ENCODE results near the gene ACOT11.

The ACOT11 gene

DNA sequence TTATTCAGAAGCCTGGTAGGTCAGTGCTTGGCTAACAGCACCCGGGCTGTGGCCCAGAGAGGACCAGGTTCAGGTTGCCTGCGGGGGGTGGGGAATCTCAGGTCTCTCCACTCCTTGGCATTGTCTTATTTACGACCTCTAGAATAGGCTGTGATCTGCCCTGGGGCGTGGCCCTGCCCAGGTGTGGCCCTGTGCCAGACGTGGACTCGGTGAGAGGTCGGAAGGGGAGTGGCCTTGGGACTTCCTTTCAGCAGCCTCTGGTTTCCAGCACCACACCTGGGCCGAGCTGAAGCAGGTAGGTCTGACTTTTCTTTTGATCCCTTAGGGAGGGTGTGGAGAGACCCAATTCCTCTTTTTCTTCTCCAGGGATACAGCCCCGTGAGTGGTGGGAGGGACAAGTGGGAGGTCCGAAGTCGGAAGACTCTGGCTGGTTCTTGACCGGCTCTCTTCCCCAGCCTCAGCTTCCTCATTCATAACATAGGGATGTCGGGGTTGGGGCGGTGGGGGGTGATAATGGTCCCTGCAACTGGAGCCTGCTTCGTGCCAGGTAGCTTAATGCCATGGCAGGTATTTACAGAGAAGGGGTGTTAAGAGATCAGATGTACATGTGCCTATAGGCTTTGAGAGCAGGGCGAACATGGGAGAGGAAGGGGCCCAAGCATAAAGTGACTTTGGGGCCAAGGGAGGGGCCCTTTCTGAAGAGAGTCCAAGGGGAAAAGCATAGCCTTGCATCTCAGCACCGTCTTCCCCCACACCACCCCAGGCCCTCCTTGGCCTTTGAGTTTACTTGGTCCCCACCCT, 16.5 kb downstream of the ACOT11 start:
- no peak for DNase-seq (ENCODE audit: low read depth)

DNA sequence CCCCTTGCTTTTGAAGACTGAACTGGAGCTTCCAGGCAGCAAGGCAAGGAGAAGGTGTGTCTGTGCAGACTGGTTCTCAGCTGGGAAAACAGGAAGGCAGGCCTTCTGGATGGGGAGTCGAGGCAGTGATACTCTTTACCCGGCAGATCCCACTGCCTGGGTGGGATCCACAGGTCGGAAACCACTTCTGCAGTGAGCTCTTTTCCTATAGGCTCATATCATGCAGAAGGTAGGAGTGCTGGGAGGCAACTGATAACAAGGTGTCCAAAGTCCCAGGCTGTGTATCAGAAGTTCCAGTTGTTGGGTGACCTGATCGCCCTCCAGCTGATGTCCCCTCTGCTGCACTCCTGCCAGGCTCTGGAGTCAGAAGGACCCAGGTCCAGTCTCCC, 17.1 kb downstream of the ACOT11 start:
- no peak for DNase-seq (ENCODE audit: low read depth)

DNA sequence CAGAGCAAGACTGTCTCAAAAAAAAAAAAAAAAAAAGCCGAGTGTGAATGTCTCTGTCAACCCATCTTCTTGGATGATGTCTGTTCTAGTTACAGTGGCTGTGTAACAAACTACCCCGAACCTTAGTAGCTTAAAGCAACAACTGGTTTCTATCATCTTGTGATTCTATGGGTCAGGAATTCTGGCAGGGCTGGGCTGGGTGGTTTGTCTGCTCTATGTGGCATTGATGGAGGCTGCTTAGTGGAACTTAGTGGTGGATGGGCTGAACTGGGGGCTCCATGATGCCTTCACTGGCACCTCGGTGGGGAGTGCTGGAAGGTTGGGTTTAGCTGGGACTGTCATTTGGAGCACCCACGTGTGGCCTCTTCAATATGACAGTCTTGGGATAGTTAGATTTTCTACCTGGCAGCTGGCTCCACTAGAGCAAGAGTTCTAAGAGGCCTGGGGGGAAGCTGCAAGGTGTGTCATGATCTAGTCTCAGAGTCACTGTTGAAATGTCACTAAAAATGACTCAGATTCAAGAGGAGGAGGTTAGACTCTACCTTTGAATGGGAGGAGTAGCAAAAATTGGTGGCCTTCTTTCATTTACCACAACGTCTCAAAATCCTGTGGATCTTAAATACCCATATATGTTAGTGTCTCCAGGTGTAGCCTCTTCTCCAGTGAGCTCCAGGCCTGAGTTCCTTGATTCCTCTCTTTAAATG, 18.6 kb downstream of the ACOT11 start:
- DNase-seq (ENCODE audit: low read depth) = no peak

DNA sequence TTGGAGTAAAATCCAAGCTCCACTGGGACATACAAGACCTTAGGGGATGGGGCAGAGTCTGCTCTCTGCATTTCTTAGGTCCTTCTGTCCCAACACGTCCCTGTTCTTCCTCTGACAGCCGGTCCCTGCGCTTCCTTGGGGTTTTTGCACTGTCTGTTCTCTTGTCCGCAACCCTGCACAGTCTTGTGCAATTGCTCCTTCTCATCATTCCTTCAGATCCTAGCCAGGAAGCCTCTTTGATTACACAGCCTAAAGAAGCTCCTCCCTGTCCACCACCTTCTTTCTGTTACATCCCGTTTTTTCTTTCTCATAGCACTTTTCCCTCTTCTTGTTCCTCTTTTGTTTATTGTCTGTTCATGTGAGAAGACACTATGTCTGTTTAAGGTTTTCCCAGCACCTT, 19.9 kb downstream of the ACOT11 start:
- DNase-seq (ENCODE audit: low read depth) = no peak

DNA sequence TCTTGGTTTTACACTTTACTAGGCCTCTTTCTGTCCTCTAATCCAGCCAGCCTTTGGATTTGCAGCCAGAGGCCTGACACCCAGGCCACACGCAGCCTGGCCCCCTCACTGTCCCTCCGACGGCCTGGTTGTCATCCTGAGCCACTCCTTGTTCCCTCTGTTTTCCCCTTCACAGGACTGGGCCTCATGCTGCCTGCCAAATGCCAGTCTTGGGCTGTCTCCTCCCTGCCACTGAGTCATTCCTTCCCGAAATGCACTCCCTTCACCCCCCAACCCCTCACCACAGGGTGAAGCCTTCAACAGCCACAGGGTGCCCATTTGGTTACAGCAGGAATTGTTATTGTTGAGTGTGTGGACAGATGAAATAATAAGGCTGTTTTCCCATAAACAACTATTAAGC, 21.3 kb downstream of the ACOT11 start:
- no peak for DNase-seq (ENCODE audit: low read depth)

DNA sequence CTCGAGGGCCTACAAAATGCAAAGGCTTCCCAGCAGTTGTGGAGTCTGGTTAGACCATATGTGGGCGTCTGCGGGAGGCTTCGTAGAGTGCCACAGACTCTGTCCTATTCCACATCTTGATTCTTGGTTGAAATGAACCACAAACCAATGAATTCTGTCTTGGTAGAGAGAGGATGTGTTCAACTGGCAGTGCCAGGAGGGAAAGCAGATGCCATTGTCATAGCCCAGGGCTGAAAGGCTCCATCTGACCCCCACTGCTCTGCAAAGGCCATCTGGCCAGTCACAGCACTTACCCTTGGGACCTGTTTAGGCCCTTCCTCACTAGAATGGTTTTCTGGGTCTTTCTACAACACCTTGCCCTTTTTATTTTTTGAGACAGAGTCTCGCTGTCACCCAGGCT, 22.1 kb downstream of the ACOT11 start:
- no peak for DNase-seq (ENCODE audit: low read depth)

DNA sequence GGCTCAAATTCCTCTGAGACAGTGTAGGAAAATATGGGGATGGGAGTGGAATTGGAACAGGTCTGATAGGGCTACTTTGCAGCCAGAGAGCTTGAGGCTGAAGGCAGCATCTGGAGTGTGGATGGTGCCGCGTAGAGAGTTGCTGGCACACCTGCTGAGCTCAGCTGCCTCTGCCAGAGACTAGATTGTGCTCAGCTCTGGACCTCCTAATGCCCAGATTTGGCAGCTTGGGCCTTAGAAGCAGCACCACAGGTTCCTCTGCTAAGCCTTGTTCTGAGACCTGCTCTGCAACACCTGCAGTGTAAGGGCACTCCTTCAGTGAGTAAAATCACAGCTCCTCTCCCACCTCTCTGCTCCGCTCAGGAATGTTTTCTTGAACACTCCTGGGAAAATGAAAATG, 23.3 kb downstream of the ACOT11 start:
- no peak for DNase-seq (ENCODE audit: low read depth)

DNA sequence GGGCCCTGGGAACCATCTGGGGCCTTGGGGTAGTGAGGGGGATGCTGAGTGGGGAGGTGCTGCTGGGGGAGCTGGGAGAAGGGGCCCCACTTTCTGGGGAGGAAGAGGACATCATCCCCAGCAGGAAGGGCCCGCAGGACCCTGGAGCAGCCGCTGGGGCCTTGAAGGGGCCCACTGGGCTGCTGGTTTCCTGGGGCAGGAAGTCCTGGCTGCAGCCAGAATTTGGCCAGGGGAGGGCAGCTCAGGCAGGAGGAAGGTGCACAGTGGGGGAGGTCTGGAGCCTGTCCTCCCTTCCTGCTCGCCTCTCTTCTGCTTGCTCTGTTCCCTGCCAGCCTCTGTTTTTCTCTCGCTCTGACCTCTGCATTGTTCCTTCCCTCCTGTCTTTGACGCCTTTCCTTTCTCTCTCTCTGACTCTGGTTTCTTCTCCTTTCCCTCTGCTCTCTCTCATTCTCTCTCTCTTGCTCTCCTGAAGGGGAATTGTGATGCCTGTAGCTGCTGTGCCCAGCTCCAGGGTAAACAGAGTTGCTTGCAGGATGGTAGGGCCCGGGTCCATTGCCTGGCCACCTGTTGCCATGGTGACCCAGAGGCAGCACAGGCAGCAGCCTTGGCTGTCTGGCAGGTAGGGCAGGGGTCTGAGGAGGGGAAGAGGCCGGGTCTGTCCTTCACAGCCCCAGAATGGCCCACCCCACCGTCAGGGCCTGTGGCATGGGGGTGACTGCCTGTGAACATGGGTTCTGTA, 23.9 kb downstream of the ACOT11 start:
- DNase-seq (ENCODE audit: low read depth) = no peak

DNA sequence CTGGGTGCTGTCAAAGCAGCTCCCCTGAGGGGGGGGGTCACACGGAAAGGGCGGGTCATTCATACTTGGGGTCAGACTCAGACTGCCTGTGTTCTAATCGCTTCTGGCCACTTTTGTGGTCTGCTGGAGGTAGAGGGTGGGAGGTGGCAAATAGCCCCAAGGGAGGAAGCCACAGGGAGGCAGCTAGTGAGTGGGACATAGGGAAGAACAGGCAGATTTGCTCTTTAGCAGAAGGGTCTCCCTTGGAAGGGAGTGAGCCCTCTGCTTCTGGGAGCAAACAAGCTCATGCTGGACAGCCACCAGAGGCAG, 24.5 kb downstream of the ACOT11 start:
- DNase-seq (ENCODE audit: low read depth) = no peak

DNA sequence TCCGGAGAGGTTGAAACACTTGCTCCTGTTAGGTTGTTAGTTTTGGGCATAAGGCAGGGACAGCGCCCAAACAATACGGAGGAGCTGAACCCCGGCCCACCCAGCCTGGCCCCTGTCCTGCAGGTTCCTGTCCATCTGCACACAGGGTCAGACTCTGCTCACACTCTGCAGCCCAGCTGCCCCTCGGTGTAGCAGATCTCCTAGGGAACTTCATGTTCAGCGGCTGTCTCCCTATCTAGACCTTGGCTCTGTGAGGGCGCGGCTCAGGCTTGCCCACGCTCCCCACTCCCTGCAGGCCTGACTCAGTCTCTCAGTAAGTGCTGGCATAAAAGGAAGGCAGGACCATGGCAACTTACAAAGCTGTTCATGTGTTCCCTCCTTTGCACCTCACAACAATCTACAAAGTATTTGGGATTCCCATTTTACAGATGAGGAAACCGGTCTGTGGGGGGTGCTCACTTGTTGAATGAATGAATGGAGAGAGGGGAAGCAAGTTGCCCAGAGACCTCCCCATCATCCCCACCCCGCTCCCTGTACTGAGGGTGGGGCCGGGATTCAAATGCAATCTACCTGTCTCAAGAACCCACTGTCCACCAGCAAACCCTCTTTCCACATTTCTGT, 26.2 kb downstream of the ACOT11 start:
- DNase-seq (ENCODE audit: low read depth) = no peak

DNA sequence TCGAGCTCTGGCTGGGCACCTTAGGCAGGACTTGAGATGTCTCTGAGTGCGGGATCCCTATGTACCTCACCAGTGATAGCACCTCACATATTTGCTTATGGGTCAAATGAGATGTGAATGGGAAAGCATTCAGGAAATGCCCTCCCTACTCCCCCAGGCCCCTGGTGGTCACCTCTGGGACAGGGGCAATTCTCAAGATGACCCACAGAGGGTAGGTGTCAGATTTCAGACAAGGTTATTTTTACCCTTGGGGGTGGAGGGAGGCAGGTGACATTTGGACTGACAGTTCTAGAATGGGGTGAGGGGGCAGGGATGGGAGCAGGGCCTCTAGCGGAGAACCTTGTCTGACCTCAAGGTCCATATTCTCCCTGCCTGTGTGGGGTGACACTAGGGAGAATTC, 27.1 kb downstream of the ACOT11 start:
- no peak for DNase-seq (ENCODE audit: low read depth)

DNA sequence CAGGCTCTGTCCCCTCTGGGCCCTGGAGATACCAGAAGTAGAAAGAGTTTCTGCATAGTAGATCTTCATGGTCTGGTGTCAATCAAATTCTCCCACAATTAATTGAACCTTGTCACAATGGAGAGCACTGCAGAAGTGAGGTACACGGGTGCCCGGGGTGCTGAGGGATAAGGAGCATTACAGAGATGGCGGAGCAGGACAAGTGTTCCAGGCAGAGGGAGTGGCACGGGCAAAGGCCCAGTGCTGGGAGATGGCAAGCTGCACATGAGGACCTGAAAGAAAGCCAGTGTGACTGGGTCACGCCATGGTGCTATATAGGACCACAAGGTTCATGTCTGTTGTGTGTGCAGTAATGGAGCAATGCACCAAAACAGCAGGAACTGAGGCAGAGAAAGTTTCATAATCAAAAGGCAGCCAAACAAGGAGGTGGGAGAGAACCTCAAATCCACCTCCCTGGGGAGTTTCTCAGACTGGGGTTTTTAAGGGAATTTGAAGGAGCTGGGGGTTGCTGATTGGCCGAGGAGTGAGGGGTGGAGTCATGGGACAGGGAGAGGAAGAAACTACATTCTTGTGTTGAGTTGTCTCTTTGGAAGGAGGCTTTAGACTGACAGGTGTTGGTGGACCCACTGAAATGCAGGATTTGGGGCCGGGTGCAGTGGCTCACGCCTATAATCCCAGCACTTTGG, 27.7 kb downstream of the ACOT11 start:
- no peak for DNase-seq (ENCODE audit: low read depth)

DNA sequence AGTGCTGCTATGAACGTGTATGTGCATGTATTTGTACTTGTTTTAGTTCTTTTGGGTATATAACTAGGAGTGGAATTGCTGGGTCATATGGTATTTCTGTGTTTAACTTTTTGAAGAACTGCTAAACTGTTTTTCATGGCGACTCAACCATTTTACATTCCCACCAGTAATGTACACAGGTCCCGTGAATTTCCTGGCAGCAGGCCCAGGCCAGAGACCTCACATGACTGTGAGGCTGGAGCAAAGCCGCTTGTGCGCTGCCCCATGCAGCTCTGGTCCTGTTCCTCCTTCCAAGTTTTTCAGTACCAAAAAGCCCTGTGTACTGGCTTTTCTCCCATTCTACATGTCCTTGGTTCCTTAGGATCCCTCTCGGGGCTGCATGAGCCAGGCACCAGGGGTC, 29.6 kb downstream of the ACOT11 start:
- DNase-seq (ENCODE audit: low read depth) = no peak

DNA sequence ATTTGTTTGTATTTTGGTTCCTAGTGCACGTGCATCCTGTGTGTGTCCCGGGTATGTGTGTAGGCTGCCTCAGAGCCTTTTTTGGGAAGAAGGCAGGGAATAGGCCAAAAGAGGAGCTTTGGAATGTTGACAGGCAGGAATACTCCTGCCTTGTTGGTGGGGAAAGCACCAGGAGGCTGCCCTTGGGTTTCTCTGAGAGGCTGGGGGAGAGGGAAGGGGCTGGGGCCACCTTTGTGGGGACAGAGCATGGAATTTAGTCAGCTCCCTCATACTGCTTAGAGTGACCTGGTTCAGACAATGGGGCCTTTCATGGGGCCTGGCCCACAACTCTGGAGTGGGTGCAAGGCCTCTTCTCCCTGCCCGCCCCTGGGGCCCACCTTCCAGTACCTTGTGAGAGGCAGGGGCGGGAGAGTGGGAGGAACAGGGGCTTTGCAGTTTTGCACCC, 31.3 kb downstream of the ACOT11 start:
- no peak for DNase-seq (ENCODE audit: low read depth)

DNA sequence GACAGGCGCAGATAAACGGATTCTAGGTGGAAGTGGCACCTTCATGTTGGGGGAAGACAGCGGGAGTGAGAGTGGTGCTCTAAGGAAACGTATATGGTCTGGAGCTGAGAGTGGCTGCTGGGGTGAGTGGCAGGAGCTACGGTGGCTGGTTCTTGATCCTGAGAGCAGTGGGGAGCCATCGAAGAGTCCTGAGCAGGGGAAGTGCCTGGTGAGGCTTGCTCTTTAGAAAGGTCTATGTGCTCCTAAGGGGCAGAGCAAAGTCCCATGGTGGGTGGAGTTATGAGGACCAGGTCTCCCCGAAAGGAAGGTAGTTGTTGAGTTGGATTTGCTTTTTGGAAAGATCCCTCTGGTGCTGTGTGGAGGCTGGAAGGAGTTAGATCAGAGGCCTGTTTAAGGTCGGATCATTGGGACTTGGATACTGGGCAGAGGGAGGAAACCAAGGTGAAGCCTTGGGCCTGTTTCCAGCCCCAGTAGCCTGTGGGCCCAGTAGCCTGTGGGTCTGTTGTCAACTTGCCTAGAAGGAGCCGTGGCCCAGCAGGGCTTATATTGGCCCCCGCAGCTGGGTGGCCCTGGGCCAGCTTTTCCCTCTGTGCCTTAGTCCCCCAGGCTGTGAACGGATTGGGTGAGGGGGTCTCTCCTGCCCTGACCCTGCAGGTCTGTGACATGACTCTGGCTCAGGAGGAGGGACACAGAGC, 33.0 kb downstream of the ACOT11 start:
- no peak for DNase-seq (ENCODE audit: low read depth)

DNA sequence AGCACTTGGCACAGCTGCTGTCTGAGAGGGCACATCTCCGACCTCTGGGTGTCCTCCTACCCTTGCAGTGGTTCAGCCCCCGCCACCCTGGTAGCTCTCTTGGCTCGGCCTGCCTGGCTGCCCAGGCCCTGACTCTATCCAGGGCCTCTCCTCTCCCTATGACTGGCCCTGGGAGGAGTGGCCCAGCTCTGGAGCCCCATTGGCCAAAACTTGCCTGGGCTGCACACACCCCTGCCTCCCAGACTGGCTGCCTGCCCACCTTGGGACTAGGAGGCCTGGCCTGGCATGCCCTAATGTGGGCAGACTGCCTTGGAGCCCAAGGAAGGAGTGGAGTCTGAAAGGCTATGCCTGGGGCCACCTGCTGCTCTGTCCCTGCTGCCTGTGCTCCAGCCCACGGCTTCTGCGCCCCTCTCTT, 33.6 kb downstream of the ACOT11 start:
- DNase-seq (ENCODE audit: low read depth) = no peak

DNA sequence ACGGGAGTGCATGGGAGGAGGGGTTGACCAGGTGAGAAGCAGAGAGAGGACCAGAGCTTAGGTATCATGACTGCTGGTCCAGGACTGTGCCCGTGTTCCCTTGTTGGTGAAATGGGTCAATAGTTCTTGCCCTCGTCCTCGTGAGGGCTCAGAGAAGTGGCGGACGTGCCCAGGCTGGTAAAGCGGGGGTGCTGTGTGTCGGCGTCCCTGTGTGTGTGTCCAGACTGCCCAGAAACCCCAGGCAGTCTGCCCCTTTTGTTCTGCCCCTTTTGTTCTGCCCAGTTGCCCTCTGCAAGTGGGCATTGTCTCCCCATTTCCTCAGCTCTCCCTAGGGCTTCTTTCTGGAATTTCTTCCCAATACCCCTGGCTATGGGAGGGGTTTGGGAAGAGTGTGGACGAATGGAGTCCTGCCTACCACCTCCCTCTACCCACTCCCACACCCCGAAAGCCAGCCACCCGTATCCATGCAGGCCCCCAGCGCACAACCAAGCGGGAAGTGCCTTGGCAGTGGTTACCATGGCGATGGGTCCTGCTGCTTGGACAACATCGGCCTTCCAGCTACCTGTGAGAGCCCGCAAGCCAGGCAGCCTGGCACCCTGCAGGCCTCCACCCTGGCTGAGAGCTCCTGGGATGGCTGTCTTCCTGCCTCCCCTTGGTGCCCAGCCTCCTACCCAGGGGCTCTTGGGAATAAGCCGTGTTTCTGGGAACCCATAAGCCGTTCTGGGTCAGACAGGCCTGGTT, 34.7 kb downstream of the ACOT11 start:
- DNase-seq (ENCODE audit: low read depth) = no peak

DNA sequence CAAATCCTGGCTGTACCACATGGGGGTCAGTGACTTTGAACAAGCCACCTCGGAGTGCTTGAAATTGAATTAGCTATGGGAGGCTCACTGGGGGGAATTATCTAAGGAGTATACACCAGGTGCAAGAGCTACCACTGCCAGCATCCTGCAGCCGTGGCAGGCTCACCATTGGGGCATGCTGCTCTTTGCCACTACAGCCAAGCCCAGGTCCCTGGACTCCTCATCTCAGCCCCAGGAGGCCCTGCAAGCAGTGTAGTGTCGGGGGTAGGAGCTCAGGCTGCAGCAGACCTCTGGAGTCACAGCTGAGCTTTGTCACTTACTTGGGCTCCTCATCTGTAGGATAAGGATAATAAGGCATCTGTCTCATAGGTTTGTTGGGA, 35.3 kb downstream of the ACOT11 start:
- DNase-seq (ENCODE audit: low read depth) = no peak

DNA sequence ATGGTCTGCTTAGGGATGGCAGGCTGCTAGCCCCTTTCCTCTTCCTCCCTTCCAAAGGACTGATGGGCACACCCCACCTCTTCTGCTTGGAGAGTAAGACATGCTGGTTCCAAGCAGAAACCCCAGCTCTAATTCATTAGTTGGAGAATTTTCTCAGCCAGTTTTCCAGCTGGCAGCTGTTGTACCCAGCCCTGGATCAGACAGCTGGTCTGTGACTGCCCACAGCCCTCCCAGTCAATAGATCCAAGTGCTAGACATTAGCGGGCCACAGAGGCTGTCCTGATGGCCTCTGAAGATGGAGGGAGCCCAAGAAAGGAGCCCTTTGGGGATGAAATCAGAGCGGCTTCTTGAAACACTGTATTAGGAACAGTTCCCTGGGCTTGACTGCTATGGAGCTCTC, 35.8 kb downstream of the ACOT11 start:
- DNase-seq (ENCODE audit: low read depth) = no peak

DNA sequence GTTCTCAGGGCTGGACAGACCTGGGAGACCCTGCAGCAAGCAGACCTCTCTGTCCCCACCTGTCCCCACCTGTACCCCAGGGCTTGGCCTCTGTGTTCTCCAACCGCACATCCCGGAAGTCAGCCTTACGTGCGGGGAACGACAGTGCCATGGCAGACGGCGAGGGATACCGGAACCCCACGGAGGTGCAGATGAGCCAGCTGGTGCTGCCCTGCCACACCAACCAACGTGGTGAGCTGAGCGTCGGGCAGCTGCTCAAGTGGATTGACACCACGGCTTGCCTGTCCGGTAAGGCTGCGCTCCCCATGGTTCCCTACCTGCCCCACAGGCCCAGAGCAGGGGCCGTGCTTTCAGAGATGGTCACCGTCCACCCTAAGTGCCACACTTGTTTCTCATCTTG, 36.5 kb downstream of the ACOT11 start:
- no peak for DNase-seq (ENCODE audit: low read depth)

Measured in T-helper 22 cell (primary cell).